GM12873 (cell line): ENCODE results near the gene MAP1B.

Experiments
- TF ChIP-seq, protein P1 (sequence below): IDR thresholded peaks from 2 replicates; pipeline ENCODE4 v1.5.1; 2012; ENCODE audit warnings: low read depth, mild to moderate bottlenecking, moderate library complexity, low read length, control low read depth; ENCODE audit not compliant: insufficient read depth; ENCODE audit errors: missing control alignments

Gene MAP1B

DNA sequence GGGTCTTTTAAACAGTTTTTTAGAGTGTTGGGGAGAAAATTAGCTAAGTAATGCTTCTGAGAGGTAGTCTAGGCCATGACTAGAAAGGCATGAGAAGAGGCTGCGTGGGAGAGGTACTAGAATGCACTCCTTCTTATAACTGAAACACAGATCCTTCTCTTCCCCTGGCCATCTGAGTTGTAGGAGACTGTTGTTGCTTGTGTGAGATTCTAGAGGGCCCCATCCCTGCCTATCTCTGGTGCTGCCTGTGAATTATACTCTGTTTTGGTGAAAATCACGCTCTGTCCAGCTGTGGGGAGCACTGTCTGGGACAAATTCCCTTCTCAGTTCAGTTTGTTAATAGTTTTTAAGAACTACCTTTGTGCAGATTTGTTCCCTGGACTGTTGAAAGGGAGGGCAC lies 37.5 kb downstream of the MAP1B start:
- TF ChIP-seq, protein P1, sequence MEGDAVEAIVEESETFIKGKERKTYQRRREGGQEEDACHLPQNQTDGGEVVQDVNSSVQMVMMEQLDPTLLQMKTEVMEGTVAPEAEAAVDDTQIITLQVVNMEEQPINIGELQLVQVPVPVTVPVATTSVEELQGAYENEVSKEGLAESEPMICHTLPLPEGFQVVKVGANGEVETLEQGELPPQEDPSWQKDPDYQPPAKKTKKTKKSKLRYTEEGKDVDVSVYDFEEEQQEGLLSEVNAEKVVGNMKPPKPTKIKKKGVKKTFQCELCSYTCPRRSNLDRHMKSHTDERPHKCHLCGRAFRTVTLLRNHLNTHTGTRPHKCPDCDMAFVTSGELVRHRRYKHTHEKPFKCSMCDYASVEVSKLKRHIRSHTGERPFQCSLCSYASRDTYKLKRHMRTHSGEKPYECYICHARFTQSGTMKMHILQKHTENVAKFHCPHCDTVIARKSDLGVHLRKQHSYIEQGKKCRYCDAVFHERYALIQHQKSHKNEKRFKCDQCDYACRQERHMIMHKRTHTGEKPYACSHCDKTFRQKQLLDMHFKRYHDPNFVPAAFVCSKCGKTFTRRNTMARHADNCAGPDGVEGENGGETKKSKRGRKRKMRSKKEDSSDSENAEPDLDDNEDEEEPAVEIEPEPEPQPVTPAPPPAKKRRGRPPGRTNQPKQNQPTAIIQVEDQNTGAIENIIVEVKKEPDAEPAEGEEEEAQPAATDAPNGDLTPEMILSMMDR = no peak

DNA sequence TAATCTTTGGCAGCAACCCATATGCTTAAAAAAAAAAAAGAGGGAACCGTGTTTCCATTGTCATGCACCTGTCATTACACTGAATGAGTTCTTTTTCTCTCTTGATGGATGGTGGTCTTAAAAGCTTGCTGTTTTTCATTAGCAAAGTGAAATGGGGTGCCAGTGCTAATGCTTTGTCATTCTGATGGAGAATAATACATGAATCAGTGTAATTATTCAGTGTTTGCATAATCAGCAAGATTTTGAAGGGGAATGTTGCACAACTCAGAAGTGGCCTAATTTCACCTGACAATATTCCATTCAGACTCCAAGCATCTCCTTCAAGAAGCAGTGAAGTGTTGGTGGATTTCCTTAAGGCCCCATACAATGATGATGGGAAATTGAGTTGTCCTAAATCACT lies 38.1 kb downstream of the MAP1B start:
- TF ChIP-seq, protein P1 = no peak

DNA sequence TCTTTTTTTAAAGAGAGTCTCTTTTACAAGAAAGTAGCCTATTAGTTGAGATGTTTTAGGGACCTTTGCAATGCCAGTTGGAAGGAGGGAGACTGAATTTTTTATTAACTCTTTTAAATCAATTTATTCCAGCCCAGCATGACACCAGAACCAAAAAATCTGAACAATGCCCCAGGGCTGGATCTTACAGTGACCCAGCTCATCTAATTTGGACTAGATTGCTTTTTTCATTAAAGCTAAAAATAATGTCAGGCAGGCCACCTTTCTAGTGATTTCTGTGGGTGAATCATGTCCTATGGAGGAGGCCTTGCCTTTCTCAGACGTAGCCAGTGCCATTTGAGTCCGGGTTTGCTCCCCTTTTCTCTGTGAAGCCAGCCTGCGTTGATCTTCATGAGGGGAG lies 38.8 kb downstream of the MAP1B start:
- TF ChIP-seq, protein P1 = no peak

DNA sequence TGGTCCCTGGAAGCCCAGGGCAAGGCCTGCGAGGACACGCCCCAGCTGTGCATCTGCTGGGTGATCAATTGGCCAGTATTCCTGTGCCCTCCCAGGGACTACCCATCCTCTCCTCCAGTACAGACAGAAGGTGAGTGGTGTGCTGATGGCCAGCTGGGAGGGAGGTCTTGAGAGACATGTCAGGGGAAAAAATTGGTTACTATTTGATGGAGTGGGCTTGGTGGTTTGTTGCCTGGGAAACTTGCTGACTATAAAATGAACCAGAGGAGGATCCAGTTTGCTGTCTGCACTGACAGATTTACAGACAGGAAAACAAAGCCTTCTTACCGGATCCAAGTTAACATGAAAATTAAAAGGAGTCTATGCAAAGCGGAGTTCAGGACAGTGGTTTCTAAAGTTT lies 40.3 kb downstream of the MAP1B start:
- TF ChIP-seq, protein P1 = no peak

DNA sequence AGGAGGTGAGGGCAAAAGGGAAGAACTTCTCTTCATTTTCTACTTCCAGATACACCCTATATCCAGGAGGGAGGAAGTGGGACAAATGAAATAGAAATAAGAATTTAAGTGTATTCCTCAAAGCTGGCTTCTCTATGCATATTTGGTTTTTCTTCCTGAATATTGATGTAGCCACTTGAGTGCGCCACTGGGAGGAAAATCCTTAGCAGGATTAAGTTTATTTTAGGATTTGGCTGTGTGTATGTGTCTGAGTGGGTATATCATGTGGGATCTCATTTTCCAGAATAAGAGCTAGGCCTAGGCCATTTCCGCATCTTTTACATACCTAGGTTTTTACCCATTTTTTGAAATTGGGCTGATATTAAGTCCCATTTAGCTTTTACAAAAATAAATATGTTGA lies 42.5 kb downstream of the MAP1B start:
- TF ChIP-seq, protein P1 = no peak

DNA sequence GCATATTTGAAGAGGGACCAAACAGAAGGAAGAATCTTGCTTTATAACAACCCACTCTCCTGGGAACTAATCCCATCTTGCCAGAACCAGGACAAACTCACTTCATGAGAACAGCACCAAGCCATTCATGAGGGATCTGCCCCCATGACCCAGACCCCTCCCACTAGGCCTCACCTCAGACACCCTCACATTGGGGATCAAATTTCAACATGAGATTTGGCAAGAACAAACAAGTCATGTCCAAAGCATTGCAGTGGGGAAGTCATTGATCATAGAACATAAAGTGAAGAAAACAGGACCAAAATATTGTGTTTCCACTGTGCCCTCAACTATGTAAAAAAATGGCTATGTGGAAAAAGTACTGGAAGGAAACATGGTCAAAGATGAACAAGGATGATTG lies 43.9 kb downstream of the MAP1B start:
- TF ChIP-seq, protein P1 = no peak

DNA sequence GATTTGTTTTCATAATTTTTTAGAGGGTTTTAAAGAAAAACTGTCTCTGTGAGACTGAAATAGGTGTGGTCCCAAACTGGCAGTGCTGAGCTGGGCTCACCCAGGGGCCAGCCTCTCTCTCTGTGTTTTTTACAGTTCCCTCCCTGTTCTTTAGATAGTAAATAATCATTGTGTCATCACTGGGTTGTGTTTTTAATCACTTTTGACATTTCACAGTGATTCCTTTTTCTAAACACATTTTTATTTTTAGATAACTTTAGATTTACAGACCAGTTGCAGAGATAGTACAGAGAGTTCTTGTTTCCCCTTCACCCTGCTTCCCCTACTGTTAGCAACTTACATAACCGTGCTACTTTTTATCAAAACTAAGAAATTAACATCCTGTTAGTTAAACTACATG lies 44.4 kb downstream of the MAP1B start:
- TF ChIP-seq, protein P1 = no peak
